Smooth muscle cell (in vitro differentiated cells): ENCODE measurements around the gene RAPGEF6. TPM values are rescaled to one million over a fixed set of nuclear protein-coding genes. Genes with fewer than 3 reads are reported as not detected.

Experiments
- DNase-seq: peaks from one replicate; lab custom pipeline; 2025; ENCODE audit not compliant: unreplicated experiment; lab: John Stamatoyannopoulos, UW
- H2AFZ ChIP-seq: fragments of 200-600 bp; sonication (generic); 2 replicates; pipeline ENCODE4 v1.6.0; 2016; ENCODE audit warnings: antibody characterized with exemption, low read depth, mild to moderate bottlenecking
- H3F3A ChIP-seq: fragments of 200-600 bp; sonication (generic); 2 replicates; pipeline ENCODE4 v1.6.0; 2017; ENCODE audit warnings: antibody characterized with exemption, low read depth
- H3K27ac ChIP-seq: fragments of 200-600 bp; sonication (generic); 2 replicates; pipeline ENCODE4 v1.5.1; 2016; ENCODE audit warnings: low read depth, mild to moderate bottlenecking
- H3K27me3 ChIP-seq: fragments of 200-600 bp; sonication (generic); 2 replicates; pipeline ENCODE4 v1.6.1; 2016; ENCODE audit warnings: low read depth, mild to moderate bottlenecking
- H3K36me3 ChIP-seq: fragments of 200-600 bp; sonication (generic); 2 replicates; pipeline ENCODE4 v1.5.1; 2016; ENCODE audit warnings: low read depth
- H3K4me1 ChIP-seq: fragments of 200-600 bp; sonication (generic); 2 replicates; pipeline ENCODE4 v1.5.1; 2016; ENCODE audit warnings: low read depth
- H3K4me2 ChIP-seq: fragments of 200-600 bp; sonication (generic); 2 replicates; pipeline ENCODE4 v1.6.0; 2016; ENCODE audit warnings: mild to moderate bottlenecking
- H3K4me3 ChIP-seq: fragments of 200-600 bp; sonication (generic); 2 replicates; pipeline ENCODE4 v1.5.1; 2016; ENCODE audit warnings: mild to moderate bottlenecking
- H3K79me2 ChIP-seq: fragments of 200-600 bp; sonication (generic); 2 replicates; pipeline ENCODE4 v1.6.0; 2016; ENCODE audit warnings: low read depth, mild to moderate bottlenecking
- H3K9ac ChIP-seq: fragments of 200-600 bp; sonication (generic); 2 replicates; pipeline ENCODE4 v1.6.0; 2016; ENCODE audit warnings: low read depth
- H3K9me3 ChIP-seq: fragments of 200-600 bp; sonication (generic); replicated peaks from 2 replicates; pipeline ENCODE4 v1.5.1; 2016; ENCODE audit warnings: low read depth
- H4K20me1 ChIP-seq: fragments of 200-600 bp; sonication (generic); 2 replicates; pipeline ENCODE4 v1.6.0; 2016; ENCODE audit warnings: low read depth
- WGBS: methylation state at CpG from one replicate; pipeline ENCODE4 v1.1.7; 2016; ENCODE audit warnings: low lambda C conversion rate; 5-methylcytosine and 5-hydroxymethylcytosine counted together
- polyA plus RNA-seq: library from polyadenylated mRNA; unstranded; fragments of >200 nt; fragmentation: Nextera tagmentation; extraction: Ambion mirVana; gene quantifications from 2 replicates; pipeline ENCODE4 v1.2.1, GENCODE V29; 2016
- total RNA-seq: library from RNA; depleted of rRNA; stranded (reverse); fragments of >200 nt; gene quantifications from 2 replicates; pipeline ENCODE4 v1.2.3, GENCODE V29; 2014
- TF ChIP-seq, protein P1 (sequence below): fragments of 200-600 bp; sonication (generic); IDR thresholded peaks from 2 replicates; pipeline ENCODE4 v1.5.1; 2017; ENCODE audit warnings: borderline replicate concordance, mild to moderate bottlenecking, antibody characterized with exemption; ENCODE audit not compliant: insufficient read depth, poor library complexity, severe bottlenecking

RAPGEF6 gene
- total and polyA plus RNA-seq, 2 experiments from 2014 or later, result 1.9 to 13.3 TPM

GRCh38 chr5:131644822-131645221 is 9.8 kb upstream of the RAPGEF6 start:
- Histone ChIP-seq H4K20me1 (no peaks in the 10 kb centered on the region), H3K9me3 (no peaks in the 10 kb centered on the region), H3K79me2 (no peaks in the 10 kb centered on the region), H3K4me3 (no peak overlapping the region), H3K9ac (no peak overlapping the region), H3K27ac (peak overlapping the region; percentile 67), H2AFZ (no peak overlapping the region), H3K36me3 (peaks cover 13% of the 10 kb centered on the region), H3K27me3 (no peaks in the 10 kb centered on the region), H3F3A (peaks cover 5% of the 10 kb centered on the region), H3K4me2 (no peak overlapping the region), H3K4me1 (no peaks in the 10 kb centered on the region)
- DNase-seq, result no peak
- 94% methylated on average over 7 of the region's 7 CpGs for WGBS
- TF ChIP-seq, protein P1, sequence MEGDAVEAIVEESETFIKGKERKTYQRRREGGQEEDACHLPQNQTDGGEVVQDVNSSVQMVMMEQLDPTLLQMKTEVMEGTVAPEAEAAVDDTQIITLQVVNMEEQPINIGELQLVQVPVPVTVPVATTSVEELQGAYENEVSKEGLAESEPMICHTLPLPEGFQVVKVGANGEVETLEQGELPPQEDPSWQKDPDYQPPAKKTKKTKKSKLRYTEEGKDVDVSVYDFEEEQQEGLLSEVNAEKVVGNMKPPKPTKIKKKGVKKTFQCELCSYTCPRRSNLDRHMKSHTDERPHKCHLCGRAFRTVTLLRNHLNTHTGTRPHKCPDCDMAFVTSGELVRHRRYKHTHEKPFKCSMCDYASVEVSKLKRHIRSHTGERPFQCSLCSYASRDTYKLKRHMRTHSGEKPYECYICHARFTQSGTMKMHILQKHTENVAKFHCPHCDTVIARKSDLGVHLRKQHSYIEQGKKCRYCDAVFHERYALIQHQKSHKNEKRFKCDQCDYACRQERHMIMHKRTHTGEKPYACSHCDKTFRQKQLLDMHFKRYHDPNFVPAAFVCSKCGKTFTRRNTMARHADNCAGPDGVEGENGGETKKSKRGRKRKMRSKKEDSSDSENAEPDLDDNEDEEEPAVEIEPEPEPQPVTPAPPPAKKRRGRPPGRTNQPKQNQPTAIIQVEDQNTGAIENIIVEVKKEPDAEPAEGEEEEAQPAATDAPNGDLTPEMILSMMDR, result no peak

- Histone ChIP-seq H3K27me3 (no peaks in the 10 kb centered on the region), H2AFZ (no peak overlapping the region), H3K4me3 (no peak overlapping the region), H3K36me3 (peaks cover 9% of the 10 kb centered on the region), H4K20me1 (no peaks in the 10 kb centered on the region), H3K4me1 (no peaks in the 10 kb centered on the region), H3K27ac (peak overlapping the region; percentile 67), H3K9me3 (no peaks in the 10 kb centered on the region), H3K79me2 (no peaks in the 10 kb centered on the region), H3K9ac (no peak overlapping the region), H3F3A (peaks cover 5% of the 10 kb centered on the region), H3K4me2 (no peak overlapping the region)
- no peak for DNase-seq
- TF ChIP-seq, protein P1, result no peak
- WGBS, result 100% methylated on average over 1 of the region's 1 CpG
Observed at GRCh38 chr5:131644370-131644769, 9.3 kb upstream of the RAPGEF6 start.

GRCh38 chr5:131641494-131641893 is 6.5 kb upstream of the RAPGEF6 start:
- Histone ChIP-seq H3K4me1 (peaks cover 3% of the 10 kb centered on the region), H3K4me3 (no peak overlapping the region), H3K9me3 (no peaks in the 10 kb centered on the region), H3K9ac (no peak overlapping the region), H3K27me3 (no peaks in the 10 kb centered on the region), H4K20me1 (no peaks in the 10 kb centered on the region), H3K79me2 (no peaks in the 10 kb centered on the region), H3F3A (peaks cover 9% of the 10 kb centered on the region), H2AFZ (no peak overlapping the region), H3K36me3 (peaks cover 3% of the 10 kb centered on the region), H3K27ac (no peak overlapping the region), H3K4me2 (no peak overlapping the region)
- TF ChIP-seq, protein P1, result no peak
- DNase-seq, result no peak
- 95% methylated on average over 1 of the region's 1 CpG for WGBS

DNA sequence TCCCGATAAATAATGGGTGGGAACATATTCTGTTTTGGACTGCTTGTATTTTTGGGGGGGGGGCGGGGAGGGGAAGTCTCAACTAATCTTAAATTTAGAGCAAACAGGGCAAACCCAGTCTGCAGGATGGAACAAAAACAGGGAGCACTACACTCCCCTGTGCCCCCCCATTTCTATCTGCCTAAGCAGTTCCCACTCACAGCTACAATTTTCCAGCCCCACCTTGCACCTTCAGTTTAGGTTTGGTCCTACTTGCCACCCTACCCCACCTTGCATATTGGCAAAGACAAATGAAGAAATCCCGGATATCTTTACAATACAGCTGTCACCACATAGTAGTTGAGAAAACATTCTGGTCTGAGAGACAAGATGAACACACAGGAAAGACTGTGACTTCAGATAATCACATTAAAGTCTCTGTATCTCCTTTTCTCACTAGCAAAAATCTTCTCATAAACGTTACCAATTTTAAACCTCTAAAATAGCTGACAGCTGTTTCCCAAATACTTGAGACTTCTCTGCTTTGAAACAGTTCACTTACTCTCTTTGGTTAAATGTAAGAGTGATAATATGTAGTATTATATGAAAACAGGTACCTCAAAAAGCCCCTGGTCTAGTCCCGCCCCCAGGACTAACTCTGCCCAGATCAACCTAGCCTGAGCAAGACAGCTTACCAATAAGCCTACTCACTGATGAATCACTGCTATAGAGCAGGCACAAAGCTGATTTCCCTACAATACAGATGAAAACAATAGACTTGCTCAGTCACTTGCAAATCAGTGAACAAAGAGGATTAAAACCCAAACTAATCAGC is 5.2 kb upstream of the RAPGEF6 start:
- Histone ChIP-seq H3K4me2 (no peak overlapping the region), H3K79me2 (no peaks in the 10 kb centered on the region), H3K9me3 (no peaks in the 10 kb centered on the region), H3K27ac (no peak overlapping the region), H3K27me3 (no peaks in the 10 kb centered on the region), H2AFZ (no peak overlapping the region), H3K4me3 (no peak overlapping the region), H3F3A (peaks cover 10% of the 10 kb centered on the region), H3K4me1 (peaks cover 8% of the 10 kb centered on the region), H3K36me3 (no peaks in the 10 kb centered on the region), H3K9ac (no peak overlapping the region), H4K20me1 (no peaks in the 10 kb centered on the region)
- TF ChIP-seq, protein P1, result no peak
- WGBS, result 86% methylated on average over 5 of the region's 5 CpGs
- DNase-seq, result no peak
